Neural progenitor cell (in vitro differentiated cells): ENCODE measurements around the gene COMMD10.

Experiments
- EZH2 ChIP-seq: fragments of 200-600 bp; sonication (generic); IDR thresholded peaks from 2 replicates; pipeline ENCODE4 v1.6.1; 2017; ENCODE audit warnings: antibody characterized with exemption, mild to moderate bottlenecking, moderate library complexity
- EZH2phosphoT487 ChIP-seq: fragments of 200-600 bp; sonication (generic); IDR thresholded peaks from 2 replicates; pipeline ENCODE4 v1.6.1; 2017; ENCODE audit warnings: antibody characterized with exemption
- TF ChIP-seq, protein P1 (sequence below): fragments of 200-600 bp; sonication (generic); IDR thresholded peaks from 2 replicates; pipeline ENCODE4 v1.5.1; 2017; ENCODE audit warnings: antibody characterized with exemption, mild to moderate bottlenecking

DNA sequence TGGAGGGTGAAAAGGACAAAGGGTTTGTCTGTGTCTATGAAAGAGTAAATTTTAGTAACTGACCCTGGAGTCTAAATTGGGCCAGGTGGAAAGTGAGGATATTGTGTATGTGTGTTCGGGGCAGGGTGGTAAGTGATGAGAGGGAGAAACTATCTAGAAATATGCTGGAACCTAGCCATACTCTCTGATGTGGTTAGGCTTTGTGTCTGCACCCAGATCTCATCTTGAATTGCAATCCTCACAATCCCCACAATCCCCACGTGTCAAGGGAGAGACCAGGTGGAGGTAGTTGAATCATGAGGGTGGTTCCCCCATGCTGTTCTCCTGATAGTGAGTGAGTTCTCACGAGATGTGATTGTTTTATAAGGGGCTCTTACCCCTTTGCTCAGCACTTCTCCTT is 60.6 kb downstream of the COMMD10 start:
- no peak for TF ChIP-seq EZH2
- TF ChIP-seq, protein P1, sequence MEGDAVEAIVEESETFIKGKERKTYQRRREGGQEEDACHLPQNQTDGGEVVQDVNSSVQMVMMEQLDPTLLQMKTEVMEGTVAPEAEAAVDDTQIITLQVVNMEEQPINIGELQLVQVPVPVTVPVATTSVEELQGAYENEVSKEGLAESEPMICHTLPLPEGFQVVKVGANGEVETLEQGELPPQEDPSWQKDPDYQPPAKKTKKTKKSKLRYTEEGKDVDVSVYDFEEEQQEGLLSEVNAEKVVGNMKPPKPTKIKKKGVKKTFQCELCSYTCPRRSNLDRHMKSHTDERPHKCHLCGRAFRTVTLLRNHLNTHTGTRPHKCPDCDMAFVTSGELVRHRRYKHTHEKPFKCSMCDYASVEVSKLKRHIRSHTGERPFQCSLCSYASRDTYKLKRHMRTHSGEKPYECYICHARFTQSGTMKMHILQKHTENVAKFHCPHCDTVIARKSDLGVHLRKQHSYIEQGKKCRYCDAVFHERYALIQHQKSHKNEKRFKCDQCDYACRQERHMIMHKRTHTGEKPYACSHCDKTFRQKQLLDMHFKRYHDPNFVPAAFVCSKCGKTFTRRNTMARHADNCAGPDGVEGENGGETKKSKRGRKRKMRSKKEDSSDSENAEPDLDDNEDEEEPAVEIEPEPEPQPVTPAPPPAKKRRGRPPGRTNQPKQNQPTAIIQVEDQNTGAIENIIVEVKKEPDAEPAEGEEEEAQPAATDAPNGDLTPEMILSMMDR = no peak
- no peak for TF ChIP-seq EZH2phosphoT487
